ENCODE results near the gene DDX31. TPM values are rescaled to one million over a fixed set of nuclear protein-coding genes. Genes with fewer than 3 reads are reported as not detected.

DDX31 gene
- total RNA-seq, 1 experiment from 2014 or later, result 25.8 TPM

GRCh38 chr9:132583584-132584304 is 86.0 kb downstream of the DDX31 start:
- Histone ChIP-seq H3K9me2 (ENCODE audit: insufficient read depth) (no peaks in the 10 kb centered on the region), H3K27me3 (ENCODE audit: insufficient read depth, low read length) (no peaks in the 10 kb centered on the region; the same call in 1 of the 2 replicates), H3K4me3 (replicated peaks in 1 of 2; ENCODE audit: low read depth in 1 of 2, low read length in 2 of 2) (no peak overlapping the region), H3K79me2 (ENCODE audit: insufficient read depth, low read length) (no peaks in the 10 kb centered on the region), H2AFZ (ENCODE audit: low read depth, low read length, poor library complexity, severe bottlenecking) (no peak overlapping the region), H4K20me1 (ENCODE audit: insufficient read depth) (no peaks in the 10 kb centered on the region), H3K27ac (ENCODE audit: low read depth, low read length) (no peak overlapping the region), H3K4me2 (ENCODE audit: low read length) (no peak overlapping the region), H3K9me3 (ENCODE audit: control insufficient read depth in 1 of 2, insufficient read depth in 1 of 2, low read depth in 1 of 2, low read length in 2 of 2) (no peaks in the 10 kb centered on the region), H3K9ac (ENCODE audit: low read length) (no peak overlapping the region), H3K4me1 (ENCODE audit: control insufficient read depth in 1 of 2, insufficient read depth in 2 of 2, low read length in 2 of 2) (peaks cover 0 to 9% of the 10 kb centered on the region in 2 experiments; a peak in 2 of 4 replicates), H3K36me3 (ENCODE audit: control insufficient read depth in 1 of 2, insufficient read depth in 2 of 2, low read length in 2 of 2) (no peaks in the 10 kb centered on the region)
- ChIA-PET CTCF (no interaction called here), RAD21 (ENCODE audit: low non-redundant PET in 1 of 2, low total read pairs in 2 of 2, uncharacterized antibody in 2 of 2, unreplicated experiment in 2 of 2) (no interaction called here), POLR2A (no interaction called here)
- no peak for DNase-seq (ENCODE audit: low read depth, low spot score)
- ATAC-seq, result no peak
- BruUV-seq (replicated peaks), result no TSS peak
- TF ChIP-seq SRF (IDR thresholded peaks at IDR 0.05; ENCODE audit: low read depth) (no peak), MAX (IDR thresholded peaks at IDR 0.05) (no peak), ELF1 (IDR thresholded peaks at IDR 0.05; ENCODE audit: borderline replicate concordance, low read depth) (no peak), CEBPB (IDR thresholded peaks at IDR 0.05; ENCODE audit: low read depth) (no peak), ZFX (IDR thresholded peaks at IDR 0.05) (no peak), EGR1 (IDR thresholded peaks at IDR 0.05; ENCODE audit: low read depth) (no peak), POLR2AphosphoS5 (IDR thresholded peaks at IDR 0.05; ENCODE audit: low read depth, low read length) (no peak), CTCF (IDR thresholded peaks at IDR 0.05 in 2 of 3, conservative IDR thresholded peaks at IDR 0.05 in 1 of 3; ENCODE audit: borderline replicate concordance in 1 of 3, insufficient read depth in 1 of 3, low read depth in 2 of 3, low read length in 2 of 3) (no peak), ATF3 (IDR thresholded peaks at IDR 0.05) (no peak)
- intact Hi-C loops (cut with micrococcal nuclease), result no loop called here
